Measurements from ENCODE around the gene IL2RG.

IL2RG gene

DNA sequence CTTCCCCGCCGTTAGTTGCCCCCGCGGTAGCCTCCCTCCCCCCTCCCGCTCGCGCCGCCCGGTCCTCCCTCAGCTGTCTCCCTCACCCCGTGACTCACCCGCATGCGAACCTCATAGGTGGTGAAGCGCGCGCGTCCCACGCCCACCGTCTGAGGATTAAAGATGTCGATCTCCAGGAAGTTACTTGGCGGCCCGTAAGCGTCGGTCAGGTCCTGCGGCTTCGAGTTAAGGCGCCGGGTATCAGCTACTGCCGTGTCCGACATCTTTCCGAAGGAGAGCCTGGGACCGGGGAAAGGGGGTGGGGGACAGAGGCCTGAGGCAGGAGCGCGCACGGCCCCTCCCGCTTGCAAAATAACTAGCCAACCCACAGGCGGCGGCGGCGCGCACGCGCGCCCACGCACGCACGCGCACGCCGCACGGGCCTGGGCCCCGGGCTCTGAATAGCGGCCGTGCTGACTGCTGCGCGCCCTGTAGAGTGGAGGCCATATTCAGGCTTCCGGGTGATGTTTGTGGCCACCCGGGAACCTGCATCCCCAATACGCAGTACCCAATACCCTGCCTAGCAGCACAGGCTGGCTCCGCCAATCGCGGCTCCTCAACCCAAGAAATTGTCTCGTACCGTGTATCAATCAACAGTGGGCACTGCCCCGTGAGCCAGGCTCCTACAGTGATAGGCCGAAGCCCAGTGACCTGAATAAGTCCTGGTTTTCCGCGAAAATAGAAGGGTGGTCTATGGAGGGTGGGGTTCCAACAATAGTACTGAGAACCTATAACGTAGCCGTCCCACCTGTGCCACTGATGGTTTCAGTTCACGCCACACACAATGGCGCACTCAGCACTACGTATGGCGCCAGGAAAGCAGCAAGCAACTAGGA, 43.1 kb downstream of the IL2RG start, which contains the start of gene SNX12:
Gene SNX12, minus strand, starts transcription at position 291 of the 875 bp plus-strand sequence. Its CDS starts 28 bp downstream, at position 263.
- DNase-seq (ENCODE audit: low read depth): peak; percentile 68

DNA sequence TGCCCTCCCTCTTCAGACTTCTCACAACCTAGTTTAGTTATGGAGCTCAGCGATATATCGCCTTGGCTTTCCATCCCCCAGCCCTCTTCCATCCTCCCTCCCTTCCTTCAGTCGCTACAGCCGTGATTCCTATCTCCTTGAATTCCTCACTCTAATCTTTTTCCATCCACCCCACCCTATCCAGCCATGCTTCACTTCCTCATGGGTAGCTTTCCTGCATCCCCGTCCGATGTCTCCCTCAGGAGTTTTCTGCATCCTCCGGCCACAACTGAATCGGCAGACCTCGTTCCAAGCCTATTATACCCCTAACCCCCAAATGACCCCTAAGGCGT, 43.7 kb downstream of the IL2RG start:
- no peak for DNase-seq (ENCODE audit: low read depth)

GRCh38 chrX:71067089-71067488, 44.3 kb downstream of the IL2RG start:
- no peak for DNase-seq (ENCODE audit: low read depth)

GRCh38 chrX:71060127-71060526, 51.2 kb downstream of the IL2RG start:
- DNase-seq (ENCODE audit: low read depth): no peak

DNA sequence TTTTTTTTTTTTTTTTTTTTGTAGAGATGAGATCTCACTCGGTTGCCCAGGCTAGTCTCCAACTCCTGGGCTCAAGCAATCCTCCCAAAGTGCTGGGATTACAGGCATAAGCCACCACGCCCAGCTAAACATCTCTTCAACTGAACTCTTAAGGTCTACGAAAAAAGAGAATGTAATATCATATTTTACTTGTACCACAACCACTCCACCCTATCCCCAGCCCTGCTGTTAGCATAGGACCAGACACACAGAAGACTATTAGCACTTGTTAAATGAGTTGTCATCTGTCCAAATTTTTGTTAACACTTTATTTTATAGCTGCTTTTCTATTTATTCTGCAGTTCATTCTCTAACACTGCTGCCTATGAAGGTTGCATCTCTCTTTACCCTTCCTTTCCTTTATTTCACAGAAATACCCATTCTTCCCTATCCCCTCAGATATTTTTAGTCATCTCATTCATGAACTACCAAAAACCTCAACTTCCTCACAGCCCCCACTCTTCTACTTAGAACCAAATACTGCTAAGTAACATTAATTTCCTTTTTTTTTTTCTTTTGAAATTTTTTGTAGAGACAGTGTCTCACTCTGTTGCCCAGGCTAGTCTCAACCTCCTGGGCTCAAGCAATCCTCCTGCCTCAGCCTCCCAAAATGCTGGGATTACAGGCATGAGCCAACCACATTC, 53.4 kb downstream of the IL2RG start:
- DNase-seq (ENCODE audit: low read depth): no peak
